Astrocyte (in vitro differentiated cells and primary cell): ENCODE results near the gene HSPBAP1. TPM values are rescaled to one million over a fixed set of nuclear protein-coding genes. Genes with fewer than 3 reads are reported as not detected.
"Not testable (repeated sequence)": the region's sequence is repeated elsewhere in the genome, so short reads cannot be mapped to it uniquely, and the experiment has no call there.

Experiments
- DNase-seq: peaks from one replicate; pipeline ENCODE4 v3.0.0-alpha.2; 2010; ENCODE audit warnings: low read depth
- FAIRE-seq: peaks from 2 replicates; lab custom pipeline; 2011; peaks lifted over from hg19 to GRCh38; lab: Jason Lieb, UNC
- H2AFZ ChIP-seq: 2 replicates; pipeline ENCODE4 v1.6.0; 2012; ENCODE audit warnings: low read depth, low read length, inconsistent platforms
- H3K27ac ChIP-seq: 2 replicates; pipeline ENCODE4 v1.5.1; 2011; ENCODE audit warnings: low read depth, low read length, inconsistent platforms
- H3K27me3 ChIP-seq: 2 replicates; pipeline ENCODE4 v1.6.0; 2011; ENCODE audit warnings: low read length, inconsistent platforms; ENCODE audit not compliant: insufficient read depth
- H3K36me3 ChIP-seq: 2 replicates; pipeline ENCODE4 v1.5.1; 2011; ENCODE audit warnings: low read length, inconsistent platforms; ENCODE audit not compliant: insufficient read depth
- H3K4me1 ChIP-seq: 2 replicates; pipeline ENCODE4 v1.5.1; 2011; ENCODE audit warnings: low read length, inconsistent platforms; ENCODE audit not compliant: insufficient read depth
- H3K4me2 ChIP-seq: 2 replicates; pipeline ENCODE4 v1.6.0; 2012; ENCODE audit warnings: low read length, inconsistent platforms
- H3K4me3 ChIP-seq: 2 replicates; pipeline ENCODE4 v1.5.1; 2011; ENCODE audit warnings: low read depth, mild to moderate bottlenecking, low read length, inconsistent platforms; ENCODE audit not compliant: insufficient read depth
- H3K79me2 ChIP-seq: 2 replicates; pipeline ENCODE4 v1.6.0; 2012; ENCODE audit warnings: mild to moderate bottlenecking, low read length, inconsistent platforms; ENCODE audit not compliant: insufficient read depth
- H3K9ac ChIP-seq: 2 replicates; pipeline ENCODE4 v1.6.0; 2012; ENCODE audit warnings: mild to moderate bottlenecking, low read length, inconsistent platforms
- H3K9me3 ChIP-seq: 2 replicates; pipeline ENCODE4 v1.5.1; 2012; ENCODE audit warnings: low read depth, mild to moderate bottlenecking, low read length, inconsistent platforms; ENCODE audit not compliant: insufficient read depth
- H4K20me1 ChIP-seq: 2 replicates; pipeline ENCODE4 v1.6.0; 2012; ENCODE audit warnings: low read length, inconsistent platforms; ENCODE audit not compliant: insufficient read depth
- H3K27ac Mint-ChIP-seq: one replicate; pipeline ENCODE4 v1.8.0; 2021; ENCODE audit warnings: mild to moderate bottlenecking, mixed read lengths; ENCODE audit not compliant: unreplicated experiment
- H3K27me3 Mint-ChIP-seq: one replicate; pipeline ENCODE4 v1.8.0; 2021; ENCODE audit warnings: low read depth, mixed read lengths; ENCODE audit not compliant: unreplicated experiment
- H3K36me3 Mint-ChIP-seq: one replicate; pipeline ENCODE4 v1.8.0; 2021; ENCODE audit warnings: low read depth, mixed read lengths; ENCODE audit not compliant: unreplicated experiment
- H3K4me1 Mint-ChIP-seq: one replicate; pipeline ENCODE4 v1.8.0; 2021; ENCODE audit warnings: low read depth, mixed read lengths; ENCODE audit not compliant: unreplicated experiment
- H3K4me3 Mint-ChIP-seq: one replicate; pipeline ENCODE4 v1.8.0; 2021; ENCODE audit warnings: mild to moderate bottlenecking, moderate library complexity, mixed read lengths; ENCODE audit not compliant: unreplicated experiment
- H3K9me3 Mint-ChIP-seq: one replicate; pipeline ENCODE4 v1.8.0; 2021; ENCODE audit warnings: mild to moderate bottlenecking, mixed read lengths; ENCODE audit not compliant: unreplicated experiment
- EZH2 ChIP-seq: IDR thresholded peaks from 2 replicates; pipeline ENCODE4 v1.6.1; 2012; ENCODE audit warnings: mild to moderate bottlenecking, low read length, inconsistent platforms; ENCODE audit not compliant: insufficient read depth
- total RNA-seq: library from RNA; stranded (reverse); gene quantifications from 2 replicates; pipeline ENCODE4 v1.2.1, GENCODE V29; 2021
- TF ChIP-seq, protein P1 (sequence below): IDR thresholded peaks from 2 replicates; pipeline ENCODE4 v1.5.1; 2011; ENCODE audit warnings: low read depth, mild to moderate bottlenecking, inconsistent platforms, low read length, moderate library complexity; ENCODE audit not compliant: insufficient read depth

HSPBAP1 gene
- total RNA-seq, 1 donor from 2014 or later, result 4.3 TPM

- Mint-ChIP-seq H3K27me3 (no peaks in the 10 kb centered on the region), H3K36me3 (peaks cover 3% of the 10 kb centered on the region), H3K9me3 (no peaks in the 10 kb centered on the region), H3K4me3 (no peak overlapping the region), H3K4me1 (peaks cover 7% of the 10 kb centered on the region), H3K27ac (no peak overlapping the region)
- no peaks in the 10 kb centered on the region for H3K36me3 ChIP-seq
- H3K9me3 ChIP-seq, result no peaks in the 10 kb centered on the region
- no peak overlapping the region for H3K9ac ChIP-seq
- H4K20me1 ChIP-seq, result no peaks in the 10 kb centered on the region
- no peak overlapping the region for H3K4me3 ChIP-seq
- H3K27ac ChIP-seq, result no peak overlapping the region
- no peaks in the 10 kb centered on the region for H3K27me3 ChIP-seq
- H3K79me2 ChIP-seq, result no peaks in the 10 kb centered on the region
- no peak for FAIRE-seq
- H3K4me2 ChIP-seq, result no peak overlapping the region
- no peaks in the 10 kb centered on the region for H3K4me1 ChIP-seq
- H2AFZ ChIP-seq, result no peak overlapping the region
- DNase-seq, result no peak
- TF ChIP-seq, protein P1, sequence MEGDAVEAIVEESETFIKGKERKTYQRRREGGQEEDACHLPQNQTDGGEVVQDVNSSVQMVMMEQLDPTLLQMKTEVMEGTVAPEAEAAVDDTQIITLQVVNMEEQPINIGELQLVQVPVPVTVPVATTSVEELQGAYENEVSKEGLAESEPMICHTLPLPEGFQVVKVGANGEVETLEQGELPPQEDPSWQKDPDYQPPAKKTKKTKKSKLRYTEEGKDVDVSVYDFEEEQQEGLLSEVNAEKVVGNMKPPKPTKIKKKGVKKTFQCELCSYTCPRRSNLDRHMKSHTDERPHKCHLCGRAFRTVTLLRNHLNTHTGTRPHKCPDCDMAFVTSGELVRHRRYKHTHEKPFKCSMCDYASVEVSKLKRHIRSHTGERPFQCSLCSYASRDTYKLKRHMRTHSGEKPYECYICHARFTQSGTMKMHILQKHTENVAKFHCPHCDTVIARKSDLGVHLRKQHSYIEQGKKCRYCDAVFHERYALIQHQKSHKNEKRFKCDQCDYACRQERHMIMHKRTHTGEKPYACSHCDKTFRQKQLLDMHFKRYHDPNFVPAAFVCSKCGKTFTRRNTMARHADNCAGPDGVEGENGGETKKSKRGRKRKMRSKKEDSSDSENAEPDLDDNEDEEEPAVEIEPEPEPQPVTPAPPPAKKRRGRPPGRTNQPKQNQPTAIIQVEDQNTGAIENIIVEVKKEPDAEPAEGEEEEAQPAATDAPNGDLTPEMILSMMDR, result no peak
- TF ChIP-seq EZH2, result no peak
Observed at GRCh38 chr3:122748347-122748746, 45.3 kb downstream of the HSPBAP1 start.

DNA sequence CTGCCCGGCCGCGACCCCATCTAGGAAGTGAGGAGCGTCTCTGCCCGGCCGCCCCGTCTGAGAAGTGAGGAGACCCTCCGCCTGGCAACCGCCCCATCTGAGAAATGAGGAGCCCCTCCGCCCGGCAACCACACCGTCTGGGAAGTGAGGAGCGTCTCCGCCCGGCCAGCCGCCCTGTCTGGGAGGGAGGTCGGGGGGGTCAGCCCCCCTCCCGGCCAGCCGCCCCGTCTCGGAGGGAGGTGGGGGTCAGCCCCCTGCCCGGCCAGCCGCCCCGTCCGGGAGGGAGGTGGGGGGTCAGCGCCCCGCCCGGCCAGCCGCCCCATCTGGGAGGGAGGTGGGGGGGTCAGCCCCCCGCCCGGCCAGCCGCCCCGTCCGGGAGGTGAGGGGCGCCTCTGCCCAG, 46.3 kb downstream of the HSPBAP1 start:
- not testable (repeated sequence) for H3K4me1 Mint-ChIP-seq, FAIRE-seq

GRCh38 chr3:122745369-122746021, 48.1 kb downstream of the HSPBAP1 start:
- Histone ChIP-seq H3K9me3 (no peaks in the 10 kb centered on the region), H2AFZ (no peak overlapping the region), H3K4me1 (no peaks in the 10 kb centered on the region), H3K79me2 (no peaks in the 10 kb centered on the region), H3K4me2 (no peak overlapping the region), H3K36me3 (peaks cover 3% of the 10 kb centered on the region), H3K4me3 (no peak overlapping the region), H3K27ac (no peak overlapping the region), H3K27me3 (no peaks in the 10 kb centered on the region), H3K9ac (no peak overlapping the region), H4K20me1 (no peaks in the 10 kb centered on the region)
- H3K9me3 Mint-ChIP-seq, result no peaks in the 10 kb centered on the region
- peaks cover 7% of the 10 kb centered on the region for H3K4me1 Mint-ChIP-seq
- FAIRE-seq (no peak), DNase-seq (peak; percentile 40)
- TF ChIP-seq, protein P1, result no peak
- TF ChIP-seq EZH2, result no peak
- peak overlapping the region; percentile 83 for H3K27ac Mint-ChIP-seq
- H3K36me3 Mint-ChIP-seq, result peaks cover 3% of the 10 kb centered on the region
- no peaks in the 10 kb centered on the region for H3K27me3 Mint-ChIP-seq
- H3K4me3 Mint-ChIP-seq, result no peak overlapping the region

More for the DNA sequence above, 46.3 kb downstream of the HSPBAP1 start:
- H3K4me3 Mint-ChIP-seq, H4K20me1 ChIP-seq, H3K9me3 Mint-ChIP-seq, H3K9me3 ChIP-seq, H3K4me3 ChIP-seq, H3K27me3 Mint-ChIP-seq, H3K27me3 ChIP-seq, H3K36me3 ChIP-seq, H3K4me1 ChIP-seq, H2AFZ ChIP-seq, H3K27ac Mint-ChIP-seq, DNase-seq, H3K79me2 ChIP-seq, H3K4me2 ChIP-seq, H3K36me3 Mint-ChIP-seq, H3K9ac ChIP-seq, H3K27ac ChIP-seq: not testable (repeated sequence)
